ENCODE data around the gene SIN3B.

The SIN3B gene

GRCh38 chr19:16899566-16900075 is 70.4 kb downstream of the SIN3B start:
- no peak overlapping the region for H3K4me3 ChIP-seq (ENCODE audit: low read depth, low read length)
- CTCF ChIA-PET, result interaction anchor here (1.1 kb wide), 1 partner anchor 128 kb away, joined by 8 read pairs; no protein-coding TSS in a partner anchor
- H3K9me3 ChIP-seq (ENCODE audit: control insufficient read depth, insufficient read depth, low read depth, low read length), result no peaks in the 10 kb centered on the region
- H3K36me3 ChIP-seq (ENCODE audit: control insufficient read depth in 2 of 2, insufficient read depth in 1 of 2, low read length in 2 of 2), result no peaks in the 10 kb centered on the region
- TF ChIP-seq MZF1 (tag by site-specific recombination; IDR thresholded peaks at IDR 0.05; ENCODE audit: borderline replicate concordance) (no peak), ZFP37 (tag by site-specific recombination; IDR thresholded peaks at IDR 0.05) (no peak), ZNF114 (tag by site-specific recombination; IDR thresholded peaks at IDR 0.05) (no peak), KLF1 (tag by site-specific recombination; IDR thresholded peaks at IDR 0.05) (no peak), ZNF571 (tag by site-specific recombination; IDR thresholded peaks at IDR 0.05) (no peak), ZNF146 (tag by site-specific recombination; IDR thresholded peaks at IDR 0.05) (no peak), CTCF (tag by site-specific recombination; IDR thresholded peaks at IDR 0.05) (0 out of 2 replicates have a peak, but pooled peaks have one; percentile 38)
- POLR2A ChIA-PET, result no interaction called here
- H3K27ac ChIP-seq (ENCODE audit: extremely low read depth, low read depth, low read length), result no peak overlapping the region
- H3K4me1 ChIP-seq (ENCODE audit: control insufficient read depth, insufficient read depth, low read length), result no peaks in the 10 kb centered on the region

- no peak for TF ChIP-seq SP3 (tag by site-specific recombination; IDR thresholded peaks at IDR 0.05)
- TF ChIP-seq GLI4 (tag by site-specific recombination; IDR thresholded peaks at IDR 0.05), result no peak
- TF ChIP-seq RBAK (tag by site-specific recombination; IDR thresholded peaks at IDR 0.05), result no peak
- no peak for TF ChIP-seq TSHZ1 (tag by site-specific recombination; IDR thresholded peaks at IDR 0.05; ENCODE audit: borderline replicate concordance)
- no peak for TF ChIP-seq HIC1 (tag by site-specific recombination; IDR thresholded peaks at IDR 0.05)
- TF ChIP-seq ZNF37A (tag by site-specific recombination; IDR thresholded peaks at IDR 0.05), result no peak
- no peak for TF ChIP-seq ZNF354C (tag by site-specific recombination; IDR thresholded peaks at IDR 0.05; ENCODE audit: borderline replicate concordance, low read depth)
- TF ChIP-seq WT1 (tag by site-specific recombination; IDR thresholded peaks at IDR 0.05), result no peak
- TF ChIP-seq ZNF521 (tag by site-specific recombination; IDR thresholded peaks at IDR 0.05), result no peak
- no peak for TF ChIP-seq ZNF311 (tag by site-specific recombination; IDR thresholded peaks at IDR 0.05; ENCODE audit: borderline replicate concordance)
- TF ChIP-seq ZNF391 (tag by site-specific recombination; IDR thresholded peaks at IDR 0.05; ENCODE audit: borderline replicate concordance, low read depth), result no peak
- no peak for TF ChIP-seq ZNF211 (tag by site-specific recombination; IDR thresholded peaks at IDR 0.05; ENCODE audit: low read depth)
- no peak for TF ChIP-seq ZNF239 (tag by site-specific recombination; IDR thresholded peaks at IDR 0.05)
- TF ChIP-seq PATZ1 (tag by site-specific recombination; IDR thresholded peaks at IDR 0.05), result no peak
- no peak for TF ChIP-seq SETDB1 (IDR thresholded peaks at IDR 0.05; ENCODE audit: insufficient read length, low read length)
- TF ChIP-seq KLF8 (tag by site-specific recombination; IDR thresholded peaks at IDR 0.05), result no peak
- POLR2A ChIA-PET, result no interaction called here
- Histone ChIP-seq H3K4me3 (ENCODE audit: low read depth, low read length) (no peak overlapping the region), H3K9me3 (ENCODE audit: control insufficient read depth, insufficient read depth, low read depth, low read length) (no peaks in the 10 kb centered on the region), H3K27ac (ENCODE audit: extremely low read depth, low read depth, low read length) (no peak overlapping the region), H3K4me1 (ENCODE audit: control insufficient read depth, insufficient read depth, low read length) (no peaks in the 10 kb centered on the region), H3K36me3 (ENCODE audit: control insufficient read depth in 2 of 2, insufficient read depth in 1 of 2, low read length in 2 of 2) (no peaks in the 10 kb centered on the region)
- CTCF ChIA-PET, result no interaction called here
Measured at GRCh38 chr19:16901491-16902175, 72.4 kb downstream of the SIN3B start.
